DND-41 (cell line): Measurements from ENCODE around the gene PI4KA.

Experiments
- ATAC-seq: fragments of 200-7000 bp; cut with Tn5 transposase; 3 replicates; pipeline ENCODE4 v1.9.1; 2021; ENCODE audit warnings: low read depth; ENCODE audit not compliant: insufficient read depth
- DNase-seq: peaks from one replicate; pipeline ENCODE4 v3.0.0-alpha.2; 2020
- H2AFZ ChIP-seq: 2 replicates; pipeline ENCODE4 v1.6.0; 2012; ENCODE audit warnings: low read depth, low read length
- H3K27ac ChIP-seq: 2 replicates; pipeline ENCODE4 v1.5.1; 2012; ENCODE audit warnings: low read length, inconsistent platforms
- H3K27me3 ChIP-seq: fragments of 200-600 bp; sonication (generic); 2 replicates; pipeline ENCODE4 v1.6.0; 2012; ENCODE audit warnings: low read length, mild to moderate bottlenecking, inconsistent platforms; ENCODE audit not compliant: insufficient read depth, poor library complexity
- H3K36me3 ChIP-seq: 2 replicates; pipeline ENCODE4 v1.5.1; 2012; ENCODE audit warnings: low read length, inconsistent platforms; ENCODE audit not compliant: insufficient read depth
- H3K4me1 ChIP-seq: 2 replicates; pipeline ENCODE4 v1.5.1; 2012; ENCODE audit warnings: mild to moderate bottlenecking, low read length; ENCODE audit not compliant: insufficient read depth
- H3K4me2 ChIP-seq: 2 replicates; pipeline ENCODE4 v1.6.0; 2012; ENCODE audit warnings: mild to moderate bottlenecking, moderate library complexity, low read length, inconsistent platforms; ENCODE audit not compliant: insufficient read depth
- H3K4me3 ChIP-seq, 2 experiments: fragments of 200-600 bp in 1 of 2; shearing (Covaris generic) in 1 of 2; 2 replicates each; pipeline ENCODE4 v1.5.1; 2012 to 2016; ENCODE audit warnings: inconsistent platforms in 2 of 2, low read length in 2 of 2, mild to moderate bottlenecking in 2 of 2, low read depth in 1 of 2, moderate library complexity in 1 of 2
- H3K79me2 ChIP-seq: 2 replicates; pipeline ENCODE4 v1.6.0; 2012; ENCODE audit warnings: low read length, inconsistent platforms; ENCODE audit not compliant: insufficient read depth
- H3K9ac ChIP-seq: 2 replicates; pipeline ENCODE4 v1.6.0; 2012; ENCODE audit warnings: low read depth, mild to moderate bottlenecking, inconsistent platforms, low read length, moderate library complexity
- H3K9me3 ChIP-seq: 2 replicates; pipeline ENCODE4 v1.5.1; 2012; ENCODE audit warnings: low read length, moderate library complexity, mild to moderate bottlenecking, inconsistent platforms; ENCODE audit not compliant: insufficient read depth, severe bottlenecking
- H4K20me1 ChIP-seq: 2 replicates; pipeline ENCODE4 v1.6.0; 2012; ENCODE audit warnings: low read length; ENCODE audit not compliant: insufficient read depth
- CTCF ChIP-seq: IDR thresholded peaks from 2 replicates; pipeline ENCODE4 v1.5.1; 2012; ENCODE audit warnings: borderline replicate concordance, low read length, moderate library complexity, mild to moderate bottlenecking; ENCODE audit not compliant: poor library complexity, severe bottlenecking; ENCODE audit errors: extremely low read depth
- EZH2 ChIP-seq: IDR thresholded peaks from 3 replicates; pipeline ENCODE4 v1.6.1; 2012; ENCODE audit warnings: borderline replicate concordance, low read depth, mild to moderate bottlenecking, moderate library complexity, low read length, inconsistent platforms; ENCODE audit not compliant: severe bottlenecking

PI4KA gene

GRCh38 chr22:20765938-20766337 lies 92.7 kb downstream of the PI4KA start:
- TF ChIP-seq CTCF (no peak), EZH2 (no peak)
- DNase-seq (no peak), ATAC-seq (no peak)
- Histone ChIP-seq H3K36me3 (peaks cover 51% of the 10 kb centered on the region), H3K4me3 (no peak overlapping the region), H3K4me1 (no peaks in the 10 kb centered on the region), H3K4me2 (no peak overlapping the region), H3K27ac (no peak overlapping the region), H3K9me3 (no peaks in the 10 kb centered on the region), H3K79me2 (no peaks in the 10 kb centered on the region), H2AFZ (no peak overlapping the region), H3K27me3 (no peaks in the 10 kb centered on the region), H3K9ac (no peak overlapping the region), H4K20me1 (peaks cover 5% of the 10 kb centered on the region)

DNA sequence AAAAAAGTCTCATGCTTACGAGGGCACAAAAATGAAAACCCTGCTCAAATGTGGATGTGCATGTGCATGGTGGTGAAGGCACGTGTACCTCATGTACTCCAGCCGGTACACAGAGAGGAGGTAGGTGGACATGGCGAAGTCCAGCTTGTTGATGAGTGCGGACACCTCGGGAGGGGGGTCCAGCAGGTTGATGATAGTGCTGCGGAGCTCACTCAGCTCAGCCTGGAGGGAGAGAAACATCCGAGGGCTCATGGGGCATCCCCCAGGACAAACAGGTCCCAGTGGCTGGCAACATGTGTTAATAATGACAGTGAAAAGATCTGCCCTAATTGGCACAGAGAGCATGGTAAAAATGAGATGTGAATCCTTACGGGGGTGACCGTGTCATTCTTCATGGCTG lies 93.9 kb downstream of the PI4KA start:
- no peak overlapping the region for H2AFZ ChIP-seq
- TF ChIP-seq EZH2 (no peak), CTCF (no peak)
- no peak overlapping the region for H3K27ac ChIP-seq
- no peak overlapping the region for H3K4me3 ChIP-seq
- H3K9me3 ChIP-seq: no peaks in the 10 kb centered on the region
- no peak for ATAC-seq
- H3K79me2 ChIP-seq: no peaks in the 10 kb centered on the region
- H3K9ac ChIP-seq: no peak overlapping the region
- peaks cover 59% of the 10 kb centered on the region for H3K36me3 ChIP-seq
- no peaks in the 10 kb centered on the region for H3K4me1 ChIP-seq
- H3K4me2 ChIP-seq: no peak overlapping the region
- no peak for DNase-seq
- H4K20me1 ChIP-seq: peaks cover 5% of the 10 kb centered on the region
- H3K27me3 ChIP-seq: no peaks in the 10 kb centered on the region

- Histone ChIP-seq H3K36me3 (peaks cover 59% of the 10 kb centered on the region), H3K4me3 (no peak overlapping the region), H3K79me2 (no peaks in the 10 kb centered on the region), H4K20me1 (peaks cover 5% of the 10 kb centered on the region), H3K27me3 (no peaks in the 10 kb centered on the region), H3K4me1 (no peaks in the 10 kb centered on the region), H2AFZ (no peak overlapping the region), H3K9ac (no peak overlapping the region), H3K9me3 (no peaks in the 10 kb centered on the region), H3K4me2 (no peak overlapping the region), H3K27ac (no peak overlapping the region)
- DNase-seq: no peak
- no peak for ATAC-seq
- TF ChIP-seq CTCF: no peak
Measured at GRCh38 chr22:20764471-20764720, 94.2 kb downstream of the PI4KA start.

GRCh38 chr22:20763630-20764470 lies 94.8 kb downstream of the PI4KA start:
- Histone ChIP-seq H3K27me3 (no peaks in the 10 kb centered on the region), H3K4me3 (no peak overlapping the region), H3K79me2 (no peaks in the 10 kb centered on the region), H3K4me2 (no peak overlapping the region), H3K36me3 (peaks cover 61% of the 10 kb centered on the region), H3K9me3 (no peaks in the 10 kb centered on the region), H3K27ac (no peak overlapping the region), H2AFZ (no peak overlapping the region), H3K9ac (no peak overlapping the region), H3K4me1 (no peaks in the 10 kb centered on the region), H4K20me1 (peaks cover 4% of the 10 kb centered on the region)
- TF ChIP-seq CTCF (no peak), EZH2 (no peak)
- no peak for ATAC-seq
- DNase-seq: no peak
